Common myeloid progenitor, CD34-positive (primary cell): ENCODE results near the gene BSND.
A peak's percentile ranks its signal among the peaks of the same experiment; 100 is the strongest.

Source experiments
- CTCF ChIA-PET: fragments of 350-600 bp; sonication (Branson Sonifier 250); formaldehyde crosslinking; loops from one replicate; lab custom pipeline; 2021; ENCODE audit warnings: antibody characterized with exemption; lab: Charles Lee
- POLR2A ChIA-PET: fragments of 350-600 bp; sonication (Branson Sonifier 250); formaldehyde crosslinking; loops from one replicate; lab custom pipeline; 2021; ENCODE audit warnings: antibody characterized with exemption; lab: Charles Lee
- DNase-seq, 3 donors: peaks; one replicate each; pipeline versions ENCODE4 v3.0.0 to v3.0.0-alpha.2; 2013
- H3K27ac ChIP-seq, 2 experiments: 1 replicate in 1 of 2; 2 replicates in 1 of 2; pipeline ENCODE4 v1.7.0; 2013; ENCODE audit warnings: inconsistent platforms in 2 of 2, low read length in 2 of 2, mild to moderate bottlenecking in 2 of 2, low read depth in 1 of 2, moderate library complexity in 1 of 2; ENCODE audit not compliant: severe bottlenecking in 2 of 2, insufficient read depth in 1 of 2, poor library complexity in 1 of 2
- H3K27me3 ChIP-seq, 5 experiments: replicated peaks in 2 of 5; 1 replicate in 3 of 5; 2 replicates in 2 of 5; pipeline versions ENCODE4 v1.6.1 to v1.7.0; 2013; ENCODE audit warnings: low read length in 4 of 5, mild to moderate bottlenecking in 2 of 5, moderate library complexity in 2 of 5, inconsistent platforms in 1 of 5; ENCODE audit not compliant: insufficient read depth in 5 of 5, control insufficient read depth in 4 of 5
- H3K36me3 ChIP-seq, 4 experiments: 1 replicate in 2 of 4; 2 replicates in 2 of 4; pipeline versions ENCODE4 v1.6.1 to v1.7.0; 2013; ENCODE audit warnings: low read length in 3 of 4, control low read depth in 1 of 4, mild to moderate bottlenecking in 1 of 4; ENCODE audit not compliant: control insufficient read depth in 4 of 4, insufficient read depth in 4 of 4
- H3K4me1 ChIP-seq, 4 experiments: 1 replicate in 3 of 4; 2 replicates in 1 of 4; pipeline versions ENCODE4 v1.6.1 to v1.7.1; 2013; ENCODE audit warnings: low read length in 3 of 4, mild to moderate bottlenecking in 3 of 4, control low read depth in 1 of 4, inconsistent platforms in 1 of 4, moderate library complexity in 1 of 4; ENCODE audit not compliant: control insufficient read depth in 4 of 4, insufficient read depth in 4 of 4; ENCODE audit errors: control extremely low read depth in 1 of 4
- H3K4me3 ChIP-seq, 7 experiments: 1 replicate in 4 of 7; 2 replicates in 3 of 7; pipeline versions ENCODE4 v1.5.1 to v1.7.0; 2013; ENCODE audit warnings: mild to moderate bottlenecking in 7 of 7, low read length in 6 of 7, moderate library complexity in 6 of 7, inconsistent platforms in 2 of 7, low read depth in 2 of 7, control low read depth in 1 of 7; ENCODE audit not compliant: insufficient read depth in 4 of 7, control insufficient read depth in 1 of 7; ENCODE audit errors: extremely low read depth in 1 of 7
- H3K9me3 ChIP-seq, 5 experiments: 1 replicate in 4 of 5; 2 replicates in 1 of 5; pipeline versions ENCODE4 v1.6.1 to v1.7.1; 2013; ENCODE audit warnings: low read length in 4 of 5, mild to moderate bottlenecking in 2 of 5, inconsistent platforms in 1 of 5, low read depth in 1 of 5, moderate library complexity in 1 of 5; ENCODE audit not compliant: control insufficient read depth in 4 of 5, insufficient read depth in 2 of 5; ENCODE audit errors: control extremely low read depth in 1 of 5
- WGBS: methylation state at CpG from one replicate; pipeline ENCODE4 v1.1.5; 2013; ENCODE audit not compliant: insufficient coverage; 5-methylcytosine and 5-hydroxymethylcytosine counted together

BSND gene

DNA sequence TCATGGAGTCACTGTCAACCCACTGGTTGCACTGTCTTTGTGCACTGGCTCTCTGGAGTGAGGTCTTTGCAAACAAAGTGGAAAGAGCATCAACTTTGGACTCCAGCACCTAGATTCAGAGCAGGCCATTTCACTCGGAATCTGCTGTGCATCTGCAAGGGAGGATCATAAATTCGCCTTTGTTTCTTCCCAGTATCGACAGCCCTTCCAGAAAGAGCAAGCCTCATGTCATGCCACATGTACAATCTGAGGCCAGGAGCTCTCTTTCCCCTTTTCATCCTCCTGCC is 39.8 kb downstream of the BSND start:
- H3K4me3 ChIP-seq = no peak overlapping the region
- no peak for DNase-seq
- peaks cover 0 to 16% (median 10%) of the 10 kb centered on the region in 4 experiments for H3K4me1 ChIP-seq
- H3K36me3 ChIP-seq = no peaks in the 10 kb centered on the region
- no peaks in the 10 kb centered on the region for H3K9me3 ChIP-seq
- CTCF ChIA-PET = interaction anchor here (1.3 kb wide), 1 partner anchor 16 kb away, joined by 4 read pairs; no protein-coding TSS in a partner anchor
- H3K27me3 ChIP-seq = peaks cover 5 to 79% (median 48%) of the 10 kb centered on the region in 5 experiments
- WGBS = 100% methylated on average over 3 of the region's 3 CpGs
- POLR2A ChIA-PET = no interaction called here
- H3K27ac ChIP-seq = no peak overlapping the region

DNA sequence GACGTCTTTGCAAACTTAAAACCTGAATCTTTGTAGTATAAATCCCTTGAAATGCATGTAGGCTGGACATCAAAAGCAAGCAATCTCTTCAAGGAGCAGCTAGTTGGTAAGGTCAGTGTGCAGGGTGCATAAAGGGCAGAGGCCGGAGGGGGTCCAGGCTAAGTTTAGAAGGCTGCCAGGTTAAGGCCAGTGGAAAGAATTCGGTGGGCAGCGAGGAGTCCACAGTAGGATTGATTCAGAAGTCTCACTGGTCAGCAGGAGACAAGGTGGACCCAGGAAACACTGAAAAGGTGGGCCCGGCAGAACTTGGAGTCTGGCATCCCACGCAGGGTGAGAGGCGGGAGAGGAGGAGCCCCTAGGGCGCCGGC is 40.2 kb downstream of the BSND start:
- ChIA-PET POLR2A (no interaction called here), CTCF (interaction anchor here (1.3 kb wide), 1 partner anchor 16 kb away, joined by 4 read pairs; no protein-coding TSS in a partner anchor)
- 50% methylated on average over 7 of the region's 9 CpGs for WGBS
- Histone ChIP-seq H3K36me3 (no peaks in the 10 kb centered on the region), H3K27me3 (peaks cover 5 to 74% (median 44%) of the 10 kb centered on the region in 5 experiments), H3K27ac (no peak overlapping the region), H3K4me1 (peaks cover 0 to 16% (median 10%) of the 10 kb centered on the region in 4 experiments), H3K4me3 (peak overlapping the region in 2 of 7 experiments; percentile 28 to 48), H3K9me3 (no peaks in the 10 kb centered on the region)
- no peak for DNase-seq

GRCh38 chr1:55039342-55040082 is 40.8 kb downstream of the BSND start, which contains the start of gene PCSK9:
TSS of gene PCSK9 (plus strand) at chr1:55039548. CDS start at chr1:55039838, 290 bp downstream.
- Histone ChIP-seq H3K9me3 (no peaks in the 10 kb centered on the region), H3K4me3 (peak within 1 kb of the TSS in 5 of 7 experiments; percentile 11 to 51 (median 35)), H3K27ac (no peak within 1 kb of the TSS), H3K27me3 (peaks cover 5 to 72% (median 44%) of the 10 kb centered on the region in 5 experiments), H3K36me3 (no peaks in the 10 kb centered on the region), H3K4me1 (peaks cover 0 to 16% (median 10%) of the 10 kb centered on the region in 4 experiments)
- POLR2A ChIA-PET = no interaction called here
- peak in 2 of 3 donors; percentile 36 to 51 for DNase-seq
- WGBS = under 1% methylated on average over 49 of the region's 67 CpGs
- CTCF ChIA-PET = interaction anchor here (1.3 to 1.7 kb wide), 2 partner anchors 17 to 95 kb away, joined by 3 to 4 read pairs; no protein-coding TSS in a partner anchor

GRCh38 chr1:55040083-55040932 is 41.6 kb downstream of the BSND start:
- 19% methylated on average over 42 of the region's 49 CpGs for WGBS
- DNase-seq = peak in 2 of 3 donors; percentile 14 to 26
- Histone ChIP-seq H3K4me3 (peak overlapping the region in 2 of 7 experiments; percentile 48 to 51), H3K27me3 (peaks cover 5 to 70% (median 44%) of the 10 kb centered on the region in 5 experiments), H3K4me1 (peaks cover 0 to 16% (median 10%) of the 10 kb centered on the region in 4 experiments), H3K36me3 (no peaks in the 10 kb centered on the region), H3K9me3 (no peaks in the 10 kb centered on the region), H3K27ac (no peak overlapping the region)
- ChIA-PET POLR2A (no interaction called here), CTCF (interaction anchor here (0.9 to 1.7 kb wide), 2 partner anchors 18 to 96 kb away, joined by 3 read pairs; no protein-coding TSS in a partner anchor)

DNA sequence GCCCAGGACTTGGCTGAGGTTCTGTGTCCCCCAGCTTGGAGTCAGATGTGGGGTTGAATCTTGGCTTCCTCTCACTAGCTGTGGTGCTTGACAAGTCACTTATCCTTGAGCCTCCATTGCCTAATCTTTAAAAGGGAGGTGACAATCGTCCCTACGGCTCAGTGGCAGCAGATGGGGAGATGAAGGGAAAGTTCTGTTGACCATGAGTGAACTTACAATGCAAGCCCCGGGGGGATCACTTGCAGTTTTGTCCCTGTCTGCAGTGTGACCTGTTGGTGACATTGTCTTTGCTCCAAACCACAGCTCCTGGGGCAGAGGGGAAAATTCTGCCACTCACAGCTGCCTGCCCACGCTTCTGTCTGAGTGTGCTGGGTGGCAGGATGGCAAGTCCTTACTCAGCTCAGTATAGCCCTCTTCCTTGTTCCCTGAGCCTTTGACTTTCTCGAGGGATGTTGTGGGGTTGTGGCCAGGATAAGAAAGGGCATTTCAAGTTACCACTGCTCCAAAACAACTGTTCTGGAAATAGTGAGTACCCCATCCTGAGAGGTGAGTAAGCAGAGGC is 42.3 kb downstream of the BSND start:
- peaks cover 0 to 16% (median 10%) of the 10 kb centered on the region in 4 experiments for H3K4me1 ChIP-seq
- H3K36me3 ChIP-seq = no peaks in the 10 kb centered on the region
- H3K27ac ChIP-seq = no peak overlapping the region
- CTCF ChIA-PET = interaction anchor here (0.9 to 1.7 kb wide), 2 partner anchors 19 to 96 kb away, joined by 3 read pairs; no protein-coding TSS in a partner anchor
- 66% methylated on average over 5 of the region's 5 CpGs for WGBS
- POLR2A ChIA-PET = no interaction called here
- H3K9me3 ChIP-seq = no peaks in the 10 kb centered on the region
- no peak for DNase-seq
- peaks cover 5 to 67% (median 44%) of the 10 kb centered on the region in 5 experiments for H3K27me3 ChIP-seq
- no peak overlapping the region for H3K4me3 ChIP-seq

GRCh38 chr1:55041613-55042012 is 42.9 kb downstream of the BSND start:
- Histone ChIP-seq H3K4me3 (no peak overlapping the region), H3K4me1 (peaks cover 0 to 16% (median 10%) of the 10 kb centered on the region in 4 experiments), H3K27ac (no peak overlapping the region), H3K27me3 (peaks cover 5 to 62% (median 41%) of the 10 kb centered on the region in 5 experiments), H3K9me3 (no peaks in the 10 kb centered on the region), H3K36me3 (no peaks in the 10 kb centered on the region)
- no peak for DNase-seq
- ChIA-PET CTCF (no interaction called here), POLR2A (no interaction called here)
- 80% methylated on average over 1 of the region's 3 CpGs for WGBS
